Measurements from ENCODE around the gene BCL3.

DNA sequence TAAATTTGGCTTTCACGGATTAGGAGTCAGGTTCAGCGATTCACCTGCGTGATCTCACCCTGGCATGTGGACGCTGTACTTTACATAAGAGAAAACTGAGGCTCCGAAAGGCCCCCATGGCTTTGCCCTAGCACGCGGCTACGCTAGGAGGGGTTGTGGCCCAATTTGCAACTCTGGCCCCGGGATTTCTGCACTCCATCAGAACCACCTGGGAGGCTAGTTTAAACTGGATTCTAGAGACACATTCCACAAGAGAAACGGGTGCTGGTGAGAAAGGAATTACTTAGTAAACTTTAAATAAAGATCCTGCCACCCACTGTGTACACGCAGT, 6.2 kb downstream of the BCL3 start:
- TF ChIP-seq, protein P1, sequence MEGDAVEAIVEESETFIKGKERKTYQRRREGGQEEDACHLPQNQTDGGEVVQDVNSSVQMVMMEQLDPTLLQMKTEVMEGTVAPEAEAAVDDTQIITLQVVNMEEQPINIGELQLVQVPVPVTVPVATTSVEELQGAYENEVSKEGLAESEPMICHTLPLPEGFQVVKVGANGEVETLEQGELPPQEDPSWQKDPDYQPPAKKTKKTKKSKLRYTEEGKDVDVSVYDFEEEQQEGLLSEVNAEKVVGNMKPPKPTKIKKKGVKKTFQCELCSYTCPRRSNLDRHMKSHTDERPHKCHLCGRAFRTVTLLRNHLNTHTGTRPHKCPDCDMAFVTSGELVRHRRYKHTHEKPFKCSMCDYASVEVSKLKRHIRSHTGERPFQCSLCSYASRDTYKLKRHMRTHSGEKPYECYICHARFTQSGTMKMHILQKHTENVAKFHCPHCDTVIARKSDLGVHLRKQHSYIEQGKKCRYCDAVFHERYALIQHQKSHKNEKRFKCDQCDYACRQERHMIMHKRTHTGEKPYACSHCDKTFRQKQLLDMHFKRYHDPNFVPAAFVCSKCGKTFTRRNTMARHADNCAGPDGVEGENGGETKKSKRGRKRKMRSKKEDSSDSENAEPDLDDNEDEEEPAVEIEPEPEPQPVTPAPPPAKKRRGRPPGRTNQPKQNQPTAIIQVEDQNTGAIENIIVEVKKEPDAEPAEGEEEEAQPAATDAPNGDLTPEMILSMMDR (optimal IDR thresholded peaks at IDR 0.05 in 1 of 3, IDR thresholded peaks at IDR 0.05 in 1 of 3, conservative IDR thresholded peaks at IDR 0.05 in 1 of 3; ENCODE audit: extremely low read depth in 1 of 3, insufficient read depth in 2 of 3, low read length in 3 of 3), result no peak
- TF ChIP-seq EZH2 (IDR thresholded peaks at IDR 0.05; ENCODE audit: low read length), result no peak
